GM12878 (cell line): ENCODE data around the gene URAD. TPM values are rescaled to one million over a fixed set of nuclear protein-coding genes. Genes with fewer than 3 reads are reported as not detected.

Experiments used
- ASH2L ChIP-seq: fragments of 300-600, 200-600 bp; sonication (generic); IDR thresholded peaks from 2 replicates; pipeline ENCODE4 v1.6.1; 2017; ENCODE audit warnings: low read depth, mild to moderate bottlenecking, borderline replicate concordance
- BACH1 ChIP-seq: fragments of 450-650 bp; IDR thresholded peaks from 2 replicates; pipeline ENCODE4 v1.6.1; 2017; ENCODE audit warnings: mild to moderate bottlenecking, borderline replicate concordance
- BCLAF1 ChIP-seq: fragments of 450-650 bp; IDR thresholded peaks from 2 replicates; pipeline ENCODE4 v1.6.1; 2017; ENCODE audit warnings: antibody characterized with exemption, mild to moderate bottlenecking, moderate library complexity
- CBX5 ChIP-seq: sonication (generic); IDR thresholded peaks from 2 replicates; pipeline ENCODE4 v1.6.1; 2016; ENCODE audit warnings: low read depth, moderate library complexity, mild to moderate bottlenecking, inconsistent platforms
- CEBPB ChIP-seq, 2 experiments: fragments of 150-350 bp in 1 of 2; IDR thresholded peaks; 2 replicates each; pipeline ENCODE4 v1.6.1; 2012 to 2014; ENCODE audit warnings: low read depth in 2 of 2, low read length in 2 of 2, borderline replicate concordance in 1 of 2, inconsistent platforms in 1 of 2
- EP300 ChIP-seq, 2 experiments: fragments of 150-350 bp in 1 of 2; IDR thresholded peaks; 2 replicates each; pipeline ENCODE4 v1.6.1; 2011 to 2012; ENCODE audit warnings: low read depth in 2 of 2, low read length in 2 of 2, borderline replicate concordance in 1 of 2, improper control_type of control experiment in 1 of 2, inconsistent platforms in 1 of 2; ENCODE audit not compliant: control insufficient read depth in 1 of 2
- HSF1 ChIP-seq: fragments of 150-350 bp; IDR thresholded peaks from 2 replicates; pipeline ENCODE4 v1.6.1; 2014; ENCODE audit warnings: mild to moderate bottlenecking, low read depth, low read length
- IRF4 ChIP-seq: IDR thresholded peaks from 2 replicates; pipeline ENCODE4 v1.6.1; 2011; ENCODE audit warnings: low read depth, low read length
- LARP7 ChIP-seq: fragments of 450-650 bp; IDR thresholded peaks from 2 replicates; pipeline ENCODE4 v1.6.1; 2017; ENCODE audit warnings: mild to moderate bottlenecking
- MYB ChIP-seq: fragments of 150-350 bp; IDR thresholded peaks from 2 replicates; pipeline ENCODE4 v1.6.1; 2014; ENCODE audit warnings: mild to moderate bottlenecking, low read depth, low read length, borderline replicate concordance
- PAX8 ChIP-seq: fragments of 450-650 bp; IDR thresholded peaks from 2 replicates; pipeline ENCODE4 v1.6.1; 2017; ENCODE audit warnings: mild to moderate bottlenecking, moderate library complexity
- PML ChIP-seq: IDR thresholded peaks from 2 replicates; pipeline ENCODE4 v1.6.1; 2012; ENCODE audit warnings: low read length, inconsistent platforms
- POLR2AphosphoS2 ChIP-seq: IDR thresholded peaks from 2 replicates; pipeline ENCODE4 v1.6.1; 2011; ENCODE audit warnings: low read depth, mild to moderate bottlenecking, low read length, improper control_type of control experiment, moderate library complexity
- SMAD1 ChIP-seq: fragments of 450-650 bp; IDR thresholded peaks from 2 replicates; pipeline ENCODE4 v1.6.1; 2018; ENCODE audit warnings: mild to moderate bottlenecking, low read depth; ENCODE audit not compliant: partially characterized antibody
- SMARCA5 ChIP-seq: fragments of 450-650 bp; IDR thresholded peaks from 2 replicates; pipeline ENCODE4 v1.6.1; 2017; ENCODE audit warnings: mild to moderate bottlenecking
- SMC3 ChIP-seq: IDR thresholded peaks from 2 replicates; pipeline ENCODE4 v1.6.1; 2011; ENCODE audit warnings: low read length, improper control_type of control experiment, borderline replicate concordance
- SRF ChIP-seq, 2 experiments: IDR thresholded peaks; 2 replicates each; pipeline ENCODE4 v1.6.1; 2011; ENCODE audit warnings: low read depth in 2 of 2, low read length in 2 of 2, mild to moderate bottlenecking in 1 of 2, moderate library complexity in 1 of 2
- USF1 ChIP-seq: IDR thresholded peaks from 2 replicates; pipeline ENCODE4 v1.6.1; 2011; ENCODE audit warnings: borderline replicate concordance, low read depth, mild to moderate bottlenecking, moderate library complexity, mixed read lengths, low read length; ENCODE audit not compliant: insufficient read depth; ENCODE audit errors: extremely low read length
- WRNIP1 ChIP-seq: IDR thresholded peaks from 2 replicates; pipeline ENCODE4 v1.6.1; 2011; ENCODE audit warnings: low read depth, low read length, improper control_type of control experiment, borderline replicate concordance
- ZNF274 ChIP-seq: IDR thresholded peaks from one replicate; pipeline ENCODE4 v1.8.0; 2011; ENCODE audit not compliant: insufficient read length, insufficient read depth
- ZNF622 ChIP-seq: fragments of 450-650 bp; IDR thresholded peaks from 2 replicates; pipeline ENCODE4 v1.6.1; 2017; ENCODE audit warnings: mild to moderate bottlenecking, inconsistent platforms
- polyA plus RNA-seq, 11 experiments: library from polyadenylated mRNA; depleted of rRNA in 4 of 11; unstranded in 6 of 11; stranded (reverse) in 5 of 11; fragments of >200 nt; fragmentation: Nextera tagmentation in 4 of 11; fragmentation: Illumina TruSeq in 1 of 11; extraction: Ambion mirVana in 4 of 11; extraction: Trizol in 1 of 11; gene quantifications; 1 replicate in 1 of 11; 2 replicates in 10 of 11; pipeline versions ENCODE4 v1.2.1 to v1.2.3, GENCODE V29; 2011 to 2016; ENCODE audit warnings: inconsistent platforms in 2 of 11, missing spikeins in 2 of 11, low read depth in 1 of 11
- total RNA-seq, 4 experiments: library from RNA; depleted of rRNA in 3 of 4; stranded (reverse); fragments of >200 nt in 3 of 4; fragmentation: Illumina TruSeq in 1 of 4; extraction: Trizol in 1 of 4; gene quantifications; 2 replicates each; pipeline versions ENCODE4 v1.2.1 to v1.2.3, GENCODE V29; 2013 to 2021
- TF ChIP-seq, protein P1 (sequence below): fragments of 450-650 bp; formaldehyde crosslinking; IDR thresholded peaks from 2 replicates; pipeline ENCODE4 v1.5.0; 2022; ENCODE audit warnings: mild to moderate bottlenecking, missing genetic modification characterization
- TF ChIP-seq, protein P2 (sequence below): IDR thresholded peaks from 2 replicates; pipeline ENCODE4 v1.6.1; 2011; ENCODE audit warnings: low read depth, mild to moderate bottlenecking, low read length, moderate library complexity, borderline replicate concordance; ENCODE audit errors: extremely low read depth

Gene URAD
- total and polyA plus RNA-seq, 10 of the 15 experiments (the other 5 are each of a cell fraction or from before 2014, with no cell fraction given), result not detected

DNA sequence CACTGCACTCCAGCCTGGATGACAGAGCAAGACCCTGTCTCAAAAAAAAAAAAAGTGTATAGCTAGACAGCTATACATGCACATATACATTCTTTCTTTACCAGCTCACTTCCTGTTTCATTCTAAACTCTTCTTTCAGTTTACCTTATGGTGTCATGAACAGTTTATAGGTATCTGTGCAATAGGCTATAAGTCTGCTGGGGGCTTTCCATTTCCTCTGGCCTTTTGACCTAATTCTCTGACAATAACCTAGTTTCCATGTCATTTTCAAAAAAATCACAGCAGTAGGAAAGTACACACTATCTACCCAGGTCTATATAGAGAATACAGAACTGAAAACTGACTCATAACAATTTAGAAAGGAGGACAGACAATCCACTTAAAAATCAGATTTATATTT is 24.4 kb upstream of the URAD start (continued):
- no peak for TF ChIP-seq BCLAF1
- TF ChIP-seq IRF4, result no peak
- TF ChIP-seq CEBPB (IDR thresholded peaks at IDR 0.05; ENCODE audit: borderline replicate concordance in 1 of 2, low read depth in 2 of 2, low read length in 2 of 2), result no peak
- peak in 1 of 2 experiments; percentile 33; a peak in 1 of 4 replicates for TF ChIP-seq EP300 (IDR thresholded peaks at IDR 0.05; ENCODE audit: borderline replicate concordance in 1 of 2, control insufficient read depth in 1 of 2, low read depth in 2 of 2, low read length in 2 of 2)
- no peak for TF ChIP-seq SMC3
- TF ChIP-seq WRNIP1, result no peak
- TF ChIP-seq SRF (IDR thresholded peaks at IDR 0.05; ENCODE audit: low read depth in 2 of 2, low read length in 2 of 2), result no peak
- TF ChIP-seq, protein P1, sequence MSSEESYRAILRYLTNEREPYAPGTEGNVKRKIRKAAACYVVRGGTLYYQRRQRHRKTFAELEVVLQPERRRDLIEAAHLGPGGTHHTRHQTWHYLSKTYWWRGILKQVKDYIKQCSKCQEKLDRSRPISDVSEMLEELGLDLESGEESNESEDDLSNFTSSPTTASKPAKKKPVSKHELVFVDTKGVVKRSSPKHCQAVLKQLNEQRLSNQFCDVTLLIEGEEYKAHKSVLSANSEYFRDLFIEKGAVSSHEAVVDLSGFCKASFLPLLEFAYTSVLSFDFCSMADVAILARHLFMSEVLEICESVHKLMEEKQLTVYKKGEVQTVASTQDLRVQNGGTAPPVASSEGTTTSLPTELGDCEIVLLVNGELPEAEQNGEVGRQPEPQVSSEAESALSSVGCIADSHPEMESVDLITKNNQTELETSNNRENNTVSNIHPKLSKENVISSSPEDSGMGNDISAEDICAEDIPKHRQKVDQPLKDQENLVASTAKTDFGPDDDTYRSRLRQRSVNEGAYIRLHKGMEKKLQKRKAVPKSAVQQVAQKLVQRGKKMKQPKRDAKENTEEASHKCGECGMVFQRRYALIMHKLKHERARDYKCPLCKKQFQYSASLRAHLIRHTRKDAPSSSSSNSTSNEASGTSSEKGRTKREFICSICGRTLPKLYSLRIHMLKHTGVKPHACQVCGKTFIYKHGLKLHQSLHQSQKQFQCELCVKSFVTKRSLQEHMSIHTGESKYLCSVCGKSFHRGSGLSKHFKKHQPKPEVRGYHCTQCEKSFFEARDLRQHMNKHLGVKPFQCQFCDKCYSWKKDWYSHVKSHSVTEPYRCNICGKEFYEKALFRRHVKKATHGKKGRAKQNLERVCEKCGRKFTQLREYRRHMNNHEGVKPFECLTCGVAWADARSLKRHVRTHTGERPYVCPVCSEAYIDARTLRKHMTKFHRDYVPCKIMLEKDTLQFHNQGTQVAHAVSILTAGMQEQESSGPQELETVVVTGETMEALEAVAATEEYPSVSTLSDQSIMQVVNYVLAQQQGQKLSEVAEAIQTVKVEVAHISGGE (CRISPR knock-in tag), result no peak
- TF ChIP-seq MYB, result no peak
- no peak for TF ChIP-seq SMARCA5
- no peak for TF ChIP-seq SMAD1
- TF ChIP-seq BACH1, result no peak
- no peak for TF ChIP-seq LARP7
- no peak for TF ChIP-seq PML
- no peak for TF ChIP-seq POLR2AphosphoS2
- TF ChIP-seq ASH2L, result no peak
- TF ChIP-seq PAX8, result no peak
- TF ChIP-seq USF1, result no peak
- TF ChIP-seq, protein P2, sequence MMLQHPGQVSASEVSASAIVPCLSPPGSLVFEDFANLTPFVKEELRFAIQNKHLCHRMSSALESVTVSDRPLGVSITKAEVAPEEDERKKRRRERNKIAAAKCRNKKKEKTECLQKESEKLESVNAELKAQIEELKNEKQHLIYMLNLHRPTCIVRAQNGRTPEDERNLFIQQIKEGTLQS, result no peak
- TF ChIP-seq ZNF622, result no peak
- no peak for TF ChIP-seq CBX5
- TF ChIP-seq ZNF274, result no peak
- no peak for TF ChIP-seq HSF1
